ENCODE data around the gene DNASE1L3.

Gene DNASE1L3

GRCh38 chr3:58200121-58200709 lies 10.6 kb downstream of the DNASE1L3 start:
- no peak for DNase-seq

GRCh38 chr3:58198804-58199203 lies 12.0 kb downstream of the DNASE1L3 start:
- no peak for DNase-seq

- no peak for DNase-seq
Measured at GRCh38 chr3:58198362-58198761, 12.4 kb downstream of the DNASE1L3 start.

GRCh38 chr3:58197588-58197987 lies 13.2 kb downstream of the DNASE1L3 start:
- DNase-seq, result no peak

GRCh38 chr3:58193682-58194407 lies 16.9 kb downstream of the DNASE1L3 start:
- DNase-seq, result no peak

GRCh38 chr3:58192069-58192468 lies 18.7 kb downstream of the DNASE1L3 start:
- DNase-seq, result no peak

GRCh38 chr3:58191361-58191991 lies 19.3 kb downstream of the DNASE1L3 start:
- DNase-seq, result no peak

GRCh38 chr3:58190882-58191281 lies 19.9 kb downstream of the DNASE1L3 start:
- DNase-seq, result no peak

- no peak for DNase-seq
Measured at GRCh38 chr3:58190291-58190690, 20.5 kb downstream of the DNASE1L3 start.

- DNase-seq, result no peak
Measured at GRCh38 chr3:58189691-58190090, 21.1 kb downstream of the DNASE1L3 start.

- no peak for DNase-seq
Measured at GRCh38 chr3:58188921-58189451, 21.8 kb downstream of the DNASE1L3 start.

GRCh38 chr3:58188173-58188564 lies 22.6 kb downstream of the DNASE1L3 start:
- no peak for DNase-seq

GRCh38 chr3:58184982-58185360 lies 25.8 kb downstream of the DNASE1L3 start:
- DNase-seq, result no peak

- DNase-seq, result no peak
Measured at GRCh38 chr3:58184309-58184981, 26.3 kb downstream of the DNASE1L3 start.

GRCh38 chr3:58183891-58184290 lies 26.9 kb downstream of the DNASE1L3 start:
- DNase-seq, result no peak

- DNase-seq, result no peak
Measured at GRCh38 chr3:58183221-58183620, 27.6 kb downstream of the DNASE1L3 start.

- DNase-seq, result no peak
Measured at GRCh38 chr3:58180940-58181587, 29.7 kb downstream of the DNASE1L3 start.

GRCh38 chr3:58180099-58180880 lies 30.5 kb downstream of the DNASE1L3 start:
- DNase-seq, result no peak

GRCh38 chr3:58179235-58180098 lies 31.3 kb downstream of the DNASE1L3 start:
- no peak for DNase-seq

- no peak for DNase-seq
Measured at GRCh38 chr3:58178528-58179234, 32.1 kb downstream of the DNASE1L3 start.

All from amniotic stem cell (primary cell).